Endodermal cell (in vitro differentiated cells): ENCODE data around the gene CHGA. TPM values are rescaled to one million over a fixed set of nuclear protein-coding genes. Genes with fewer than 3 reads are reported as not detected.

Source experiments
- DNase-seq: peaks from one replicate; pipeline ENCODE4 v3.0.0-alpha.2; 2017
- H3K27ac ChIP-seq: 2 replicates; pipeline ENCODE4 v1.5.1; 2013; ENCODE audit warnings: mild to moderate bottlenecking, low read depth, low read length, moderate library complexity
- H3K27me3 ChIP-seq: 2 replicates; pipeline ENCODE4 v1.6.1; 2013; ENCODE audit warnings: mild to moderate bottlenecking, low read length, moderate library complexity; ENCODE audit not compliant: insufficient read depth, control insufficient read depth, poor library complexity, severe bottlenecking
- H3K36me3 ChIP-seq: 2 replicates; pipeline ENCODE4 v1.7.0; 2013; ENCODE audit warnings: mild to moderate bottlenecking, low read length, moderate library complexity; ENCODE audit not compliant: control insufficient read depth, insufficient read depth
- H3K4me1 ChIP-seq: one replicate; pipeline ENCODE4 v1.7.0; 2013; ENCODE audit warnings: low read length; ENCODE audit not compliant: control insufficient read depth, insufficient read depth
- H3K4me3 ChIP-seq: 2 replicates; pipeline ENCODE4 v1.5.1; 2013; ENCODE audit warnings: mild to moderate bottlenecking, low read length, moderate library complexity
- H3K9ac ChIP-seq: 2 replicates; pipeline ENCODE4 v1.6.1; 2013; ENCODE audit warnings: mild to moderate bottlenecking, low read length, moderate library complexity; ENCODE audit not compliant: poor library complexity, severe bottlenecking; ENCODE audit errors: extremely low read depth
- H3K9me3 ChIP-seq: 2 replicates; pipeline ENCODE4 v1.6.1; 2013; ENCODE audit warnings: mild to moderate bottlenecking, low read length, moderate library complexity; ENCODE audit not compliant: control insufficient read depth
- H3K27ac Mint-ChIP-seq: 2 replicates; pipeline ENCODE4 v1.8.0; 2020; ENCODE audit warnings: mixed read lengths
- H3K27me3 Mint-ChIP-seq: 2 replicates; pipeline ENCODE4 v1.8.0; 2021; ENCODE audit warnings: mild to moderate bottlenecking, mixed read lengths; ENCODE audit not compliant: insufficient read depth
- H3K36me3 Mint-ChIP-seq: 2 replicates; pipeline ENCODE4 v1.8.0; 2020; ENCODE audit warnings: low read depth, mixed read lengths
- H3K4me1 Mint-ChIP-seq: 2 replicates; pipeline ENCODE4 v1.8.0; 2020; ENCODE audit warnings: mixed read lengths
- H3K4me3 Mint-ChIP-seq: 2 replicates; pipeline ENCODE4 v1.8.0; 2020; ENCODE audit warnings: mild to moderate bottlenecking, moderate library complexity, mixed read lengths
- H3K9me3 Mint-ChIP-seq: 2 replicates; pipeline ENCODE4 v1.8.0; 2020; ENCODE audit warnings: mild to moderate bottlenecking, mixed read lengths
- WGBS, 2 experiments: methylation state at CpG; one replicate each; pipeline versions ENCODE4 v1.1.5 to v1.1.7; 2013; ENCODE audit warnings: missing lambda C conversion rate in 2 of 2, mixed read lengths in 1 of 2; ENCODE audit not compliant: insufficient coverage in 1 of 2, insufficient read length in 1 of 2; 5-methylcytosine and 5-hydroxymethylcytosine counted together
- total RNA-seq, 2 donors: library from RNA; stranded (reverse); fragmentation: NEBNext Ultra II Directional in 1 of 2; extraction: Animal tissue kit (Norgen Biotek cat#: 25700) in 1 of 2; gene quantifications; 2 replicates in 1 of 2; 3 replicates in 1 of 2; pipeline ENCODE4 v1.2.1, GENCODE V29; 2021
- TF ChIP-seq, protein P1 (sequence below): fragments of 200-600 bp; sonication (generic); conservative IDR thresholded peaks from 2 replicates; pipeline ENCODE4 v1.5.0; 2021; ENCODE audit warnings: antibody characterized with exemption, mild to moderate bottlenecking

Gene CHGA
- total RNA-seq, 2 donors from 2014 or later = 4.6 TPM

DNA sequence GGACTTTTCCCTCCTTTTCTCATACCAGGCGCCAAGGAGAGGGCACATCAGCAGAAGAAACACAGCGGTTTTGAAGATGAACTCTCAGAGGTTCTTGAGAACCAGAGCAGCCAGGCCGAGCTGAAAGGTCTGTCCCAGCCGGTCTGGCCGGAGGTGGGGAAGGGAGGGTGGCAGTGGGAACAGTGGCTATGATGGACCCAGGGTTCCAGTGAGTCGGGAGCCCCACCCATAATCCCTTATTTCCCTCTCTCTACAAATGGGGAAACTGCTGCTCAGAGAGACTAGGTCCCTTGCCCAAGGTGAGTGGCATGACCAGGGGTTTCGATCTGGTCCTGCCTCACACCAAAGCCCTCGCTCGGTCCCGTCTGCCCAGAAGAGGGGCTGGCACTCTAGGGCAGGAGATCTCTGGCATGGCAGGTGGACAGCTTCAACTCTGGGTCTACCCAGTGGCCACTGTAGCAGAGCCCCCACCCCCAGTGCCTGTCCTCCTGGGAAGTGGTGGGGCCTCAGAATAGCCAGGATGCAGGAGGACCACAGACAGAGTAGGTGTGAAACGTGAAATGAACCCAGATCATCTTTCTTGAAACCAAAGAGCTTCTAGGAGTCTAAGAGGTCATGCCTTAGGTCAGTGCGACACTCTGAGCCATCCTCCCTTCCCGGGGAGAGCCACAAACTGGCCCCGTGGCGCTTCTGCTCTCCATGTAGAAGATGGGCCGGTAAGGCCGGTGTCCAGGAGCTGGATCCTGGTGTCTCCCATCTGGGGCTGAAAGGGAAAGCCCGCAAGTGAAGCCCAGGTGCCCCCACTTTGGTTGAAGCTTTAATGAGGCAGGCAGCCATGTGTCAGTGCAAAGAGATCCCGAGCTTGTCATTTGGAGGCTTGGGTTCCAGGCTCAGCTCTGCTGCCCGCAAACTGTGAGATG is 7.0 kb downstream of the CHGA start:
- no peaks in the 10 kb centered on the region for H3K36me3 Mint-ChIP-seq
- Histone ChIP-seq H3K36me3 (no peaks in the 10 kb centered on the region), H3K4me3 (no peak overlapping the region), H3K27ac (no peak overlapping the region), H3K4me1 (no peaks in the 10 kb centered on the region), H3K9ac (no peak overlapping the region), H3K27me3 (no peaks in the 10 kb centered on the region), H3K9me3 (no peaks in the 10 kb centered on the region)
- WGBS, 2 experiments = 90 to 96% methylated on average over 15 to 20 of the region's 20 CpGs
- no peaks in the 10 kb centered on the region for H3K27me3 Mint-ChIP-seq
- no peak for DNase-seq
- TF ChIP-seq, protein P1, sequence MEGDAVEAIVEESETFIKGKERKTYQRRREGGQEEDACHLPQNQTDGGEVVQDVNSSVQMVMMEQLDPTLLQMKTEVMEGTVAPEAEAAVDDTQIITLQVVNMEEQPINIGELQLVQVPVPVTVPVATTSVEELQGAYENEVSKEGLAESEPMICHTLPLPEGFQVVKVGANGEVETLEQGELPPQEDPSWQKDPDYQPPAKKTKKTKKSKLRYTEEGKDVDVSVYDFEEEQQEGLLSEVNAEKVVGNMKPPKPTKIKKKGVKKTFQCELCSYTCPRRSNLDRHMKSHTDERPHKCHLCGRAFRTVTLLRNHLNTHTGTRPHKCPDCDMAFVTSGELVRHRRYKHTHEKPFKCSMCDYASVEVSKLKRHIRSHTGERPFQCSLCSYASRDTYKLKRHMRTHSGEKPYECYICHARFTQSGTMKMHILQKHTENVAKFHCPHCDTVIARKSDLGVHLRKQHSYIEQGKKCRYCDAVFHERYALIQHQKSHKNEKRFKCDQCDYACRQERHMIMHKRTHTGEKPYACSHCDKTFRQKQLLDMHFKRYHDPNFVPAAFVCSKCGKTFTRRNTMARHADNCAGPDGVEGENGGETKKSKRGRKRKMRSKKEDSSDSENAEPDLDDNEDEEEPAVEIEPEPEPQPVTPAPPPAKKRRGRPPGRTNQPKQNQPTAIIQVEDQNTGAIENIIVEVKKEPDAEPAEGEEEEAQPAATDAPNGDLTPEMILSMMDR = no peak
- no peak overlapping the region for H3K4me3 Mint-ChIP-seq
- H3K27ac Mint-ChIP-seq = no peak overlapping the region
- no peaks in the 10 kb centered on the region for H3K4me1 Mint-ChIP-seq
- no peaks in the 10 kb centered on the region for H3K9me3 Mint-ChIP-seq

DNA sequence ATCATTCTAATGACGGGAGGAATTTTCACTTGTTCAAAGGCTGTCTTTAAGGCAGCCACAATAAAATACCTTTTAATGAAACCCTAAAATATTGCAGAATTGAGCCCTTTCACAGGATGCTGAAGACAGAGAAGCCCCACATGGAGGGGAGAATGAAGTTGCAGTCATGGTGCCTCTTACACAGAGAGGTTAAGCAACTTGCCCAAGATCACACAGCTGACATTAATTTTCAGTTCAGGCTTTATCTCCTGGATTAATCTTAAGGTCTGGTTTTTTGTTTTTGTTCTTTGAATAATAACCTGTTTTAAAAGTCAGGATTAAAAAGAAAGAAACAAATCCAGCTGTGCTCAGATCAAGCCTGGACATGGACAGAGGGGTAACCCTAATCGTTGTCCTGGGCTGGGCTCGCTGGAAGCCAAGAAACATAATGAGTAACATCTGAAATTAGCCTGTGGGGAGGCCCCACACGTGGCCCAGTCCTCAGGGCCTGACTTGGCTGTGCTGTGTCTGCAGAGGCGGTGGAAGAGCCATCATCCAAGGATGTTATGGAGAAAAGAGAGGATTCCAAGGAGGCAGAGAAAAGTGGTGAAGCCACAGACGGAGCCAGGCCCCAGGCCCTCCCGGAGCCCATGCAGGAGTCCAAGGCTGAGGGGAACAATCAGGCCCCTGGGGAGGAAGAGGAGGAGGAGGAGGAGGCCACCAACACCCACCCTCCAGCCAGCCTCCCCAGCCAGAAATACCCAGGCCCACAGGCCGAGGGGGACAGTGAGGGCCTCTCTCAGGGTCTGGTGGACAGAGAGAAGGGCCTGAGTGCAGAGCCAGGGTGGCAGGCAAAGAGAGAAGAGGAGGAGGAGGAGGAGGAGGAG is 8.0 kb downstream of the CHGA start:
- H3K36me3 Mint-ChIP-seq = no peaks in the 10 kb centered on the region
- H3K27ac ChIP-seq = no peak overlapping the region
- H3K9ac ChIP-seq = no peak overlapping the region
- no peaks in the 10 kb centered on the region for H3K4me1 Mint-ChIP-seq
- no peaks in the 10 kb centered on the region for H3K36me3 ChIP-seq
- H3K9me3 ChIP-seq = no peaks in the 10 kb centered on the region
- no peak overlapping the region for H3K4me3 Mint-ChIP-seq
- H3K9me3 Mint-ChIP-seq = no peaks in the 10 kb centered on the region
- no peaks in the 10 kb centered on the region for H3K4me1 ChIP-seq
- no peak overlapping the region for H3K4me3 ChIP-seq
- TF ChIP-seq, protein P1 = no peak
- H3K27me3 ChIP-seq = no peaks in the 10 kb centered on the region
- DNase-seq = no peak
- 85 to 87% methylated on average over 5 to 8 of the region's 8 CpGs for WGBS, 2 experiments
- no peak overlapping the region for H3K27ac Mint-ChIP-seq
- no peaks in the 10 kb centered on the region for H3K27me3 Mint-ChIP-seq

DNA sequence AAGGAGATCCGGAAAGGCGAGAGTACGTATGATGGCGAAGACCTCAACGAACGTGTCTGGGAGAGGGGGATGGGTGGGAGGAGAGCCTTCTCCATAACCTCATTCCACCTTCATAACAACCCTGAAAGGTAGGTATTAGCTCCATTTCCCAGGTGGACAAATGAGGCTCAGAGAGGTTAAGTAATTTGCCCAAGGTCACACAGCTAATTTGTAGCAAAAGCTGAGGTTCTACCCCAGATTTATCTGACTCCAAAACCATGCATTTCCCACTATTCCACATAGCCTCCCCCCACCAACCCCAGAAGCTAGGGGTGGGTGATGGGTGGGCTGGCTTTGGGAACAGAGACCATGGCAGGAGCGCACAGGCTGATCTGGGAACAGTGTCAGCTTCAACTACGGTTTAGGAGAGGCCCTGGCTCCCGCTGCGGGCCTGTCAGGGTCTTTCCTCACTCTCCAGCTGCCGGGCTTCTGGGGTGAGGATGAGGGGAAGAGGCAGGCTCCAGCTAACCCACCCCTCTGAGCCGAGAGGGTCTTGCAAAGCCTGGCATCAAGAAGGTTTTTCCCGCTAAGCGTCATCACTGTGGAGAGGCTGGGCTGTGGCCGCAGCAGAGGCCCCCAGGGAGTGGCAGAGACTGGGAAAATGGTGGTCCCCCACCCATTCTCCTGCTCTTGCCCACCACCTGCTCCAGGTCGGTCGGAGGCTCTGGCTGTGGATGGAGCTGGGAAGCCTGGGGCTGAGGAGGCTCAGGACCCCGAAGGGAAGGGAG is 8.9 kb downstream of the CHGA start:
- Histone ChIP-seq H3K4me1 (no peaks in the 10 kb centered on the region), H3K4me3 (no peak overlapping the region), H3K9ac (no peak overlapping the region), H3K9me3 (no peaks in the 10 kb centered on the region), H3K27me3 (no peaks in the 10 kb centered on the region), H3K36me3 (no peaks in the 10 kb centered on the region), H3K27ac (no peak overlapping the region)
- H3K36me3 Mint-ChIP-seq = peaks cover under 1% of the 10 kb centered on the region
- no peaks in the 10 kb centered on the region for H3K4me1 Mint-ChIP-seq
- no peak for DNase-seq
- no peak overlapping the region for H3K4me3 Mint-ChIP-seq
- no peak overlapping the region for H3K27ac Mint-ChIP-seq
- no peaks in the 10 kb centered on the region for H3K27me3 Mint-ChIP-seq
- WGBS, 2 experiments = 91 to 95% methylated on average over 10 to 16 of the region's 18 CpGs
- TF ChIP-seq, protein P1 = no peak
- H3K9me3 Mint-ChIP-seq = no peaks in the 10 kb centered on the region
